ENCODE results near the gene FAM229A.

Gene FAM229A

GRCh38 chr1:32333251-32333963, 28.9 kb downstream of the FAM229A start:
- H3K9ac ChIP-seq = peak overlapping the region in 9 of 11 experiments; percentile 90 to 99 (median 97); a peak in 16 of 22 replicates
- H4K20me1 ChIP-seq = peaks cover 6 to 96% (median 80%) of the 10 kb centered on the region in 11 experiments; a peak in 21 of 22 replicates
- H3K9me3 ChIP-seq (replicated peaks in 1 of 11) = no peaks in the 10 kb centered on the region
- H3K4me2 ChIP-seq = peak overlapping the region in 10 of 11 experiments; percentile 92 to 100 (median 98); a peak in 20 of 22 replicates
- H3K27ac ChIP-seq = peak overlapping the region in 2 of 11 experiments; percentile 96; a peak in 2 of 22 replicates
- TF ChIP-seq Cebpa-rat (IDR thresholded peaks at IDR 0.05) = no peak
- no peaks in the 10 kb centered on the region for H3K27me3 ChIP-seq
- peak overlapping the region in 8 of 10 experiments; percentile 86 to 97 (median 96); a peak in 13 of 20 replicates for H3K4me3 ChIP-seq
- peaks cover 51 to 66% (median 66%) of the 10 kb centered on the region in 11 experiments for H3K36me3 ChIP-seq
- peaks cover 56 to 67% (median 64%) of the 10 kb centered on the region in 10 experiments for H3K4me1 ChIP-seq

GRCh38 chr1:32332290-32333079, 29.8 kb downstream of the FAM229A start:
- peak overlapping the region in 10 of 11 experiments; percentile 92 to 100 (median 98); a peak in 20 of 22 replicates for H3K4me2 ChIP-seq
- no peak for TF ChIP-seq Cebpa-rat (IDR thresholded peaks at IDR 0.05)

GRCh38 chr1:32331549-32331948, 30.7 kb downstream of the FAM229A start:
- Histone ChIP-seq H3K9ac (peak overlapping the region in 4 of 11 experiments; percentile 5 to 99 (median 70); a peak in 1 of 22 replicates), H3K36me3 (peaks cover 68 to 84% (median 83%) of the 10 kb centered on the region in 11 experiments), H3K4me3 (no peak overlapping the region), H3K27ac (0 out of 22 replicates have a peak overlapping the region, but pooled peaks of 1 of the 11 experiments have one; percentile 36), H3K4me1 (peaks cover 37 to 48% (median 46%) of the 10 kb centered on the region in 10 experiments), H3K4me2 (peak overlapping the region in 5 of 11 experiments; percentile 14 to 100 (median 98); a peak in 4 of 22 replicates), H3K27me3 (no peaks in the 10 kb centered on the region), H3K9me3 (replicated peaks in 1 of 11) (no peaks in the 10 kb centered on the region), H4K20me1 (peaks cover 6 to 91% (median 81%) of the 10 kb centered on the region in 11 experiments; a peak in 21 of 22 replicates)
- TF ChIP-seq Cebpa-rat (IDR thresholded peaks at IDR 0.05) = no peak

More at GRCh38 chr1:32332290-32333079, 29.8 kb downstream of the FAM229A start:
- peaks cover 6 to 96% (median 87%) of the 10 kb centered on the region in 11 experiments; a peak in 21 of 22 replicates for H4K20me1 ChIP-seq
- peaks cover 47 to 58% (median 55%) of the 10 kb centered on the region in 10 experiments for H3K4me1 ChIP-seq
- peaks cover 60 to 76% (median 75%) of the 10 kb centered on the region in 11 experiments for H3K36me3 ChIP-seq
- H3K4me3 ChIP-seq = no peak overlapping the region
- H3K27ac ChIP-seq = peak overlapping the region in 2 of 11 experiments; percentile 1 to 36; a peak in 2 of 22 replicates
- H3K27me3 ChIP-seq = no peaks in the 10 kb centered on the region
- H3K9ac ChIP-seq = peak overlapping the region in 9 of 11 experiments; percentile 0 to 99 (median 51); a peak in 12 of 22 replicates
- H3K9me3 ChIP-seq (replicated peaks in 1 of 11) = no peaks in the 10 kb centered on the region

- Histone ChIP-seq H4K20me1 (peaks cover 6 to 90% (median 78%) of the 10 kb centered on the region in 11 experiments; a peak in 21 of 22 replicates), H3K9ac (no peak overlapping the region), H3K27me3 (no peaks in the 10 kb centered on the region), H3K4me3 (no peak overlapping the region), H3K4me2 (peak overlapping the region in 3 of 11 experiments; percentile 11 to 98 (median 20); a peak in 2 of 22 replicates), H3K9me3 (replicated peaks in 1 of 11) (no peaks in the 10 kb centered on the region), H3K36me3 (peaks cover 76 to 92% (median 91%) of the 10 kb centered on the region in 11 experiments), H3K27ac (no peak overlapping the region), H3K4me1 (peaks cover 34 to 46% (median 43%) of the 10 kb centered on the region in 10 experiments)
- no peak for TF ChIP-seq Cebpa-rat (IDR thresholded peaks at IDR 0.05)
Measured at GRCh38 chr1:32330558-32331151, 31.6 kb downstream of the FAM229A start.

- H4K20me1 ChIP-seq = peaks cover 6 to 84% (median 77%) of the 10 kb centered on the region in 11 experiments; a peak in 21 of 22 replicates
Measured at GRCh38 chr1:32329931-32330466, 32.3 kb downstream of the FAM229A start.

GRCh38 chr1:32327204-32327603, 35.1 kb downstream of the FAM229A start:
- H3K36me3 ChIP-seq = peaks cover 94 to 99% (median 98%) of the 10 kb centered on the region in 11 experiments
- no peak for TF ChIP-seq Cebpa-rat (IDR thresholded peaks at IDR 0.05)

More at GRCh38 chr1:32329931-32330466, 32.3 kb downstream of the FAM229A start:
- H3K4me2 ChIP-seq = no peak overlapping the region
- peaks cover 33 to 46% (median 43%) of the 10 kb centered on the region in 10 experiments for H3K4me1 ChIP-seq
- no peak overlapping the region for H3K9ac ChIP-seq
- TF ChIP-seq Cebpa-rat (IDR thresholded peaks at IDR 0.05) = no peak
- H3K36me3 ChIP-seq = peaks cover 83 to 98% (median 97%) of the 10 kb centered on the region in 11 experiments
- H3K4me3 ChIP-seq = no peak overlapping the region
- H3K9me3 ChIP-seq (replicated peaks in 1 of 11) = no peaks in the 10 kb centered on the region
- H3K27me3 ChIP-seq = no peaks in the 10 kb centered on the region
- H3K27ac ChIP-seq = no peak overlapping the region

GRCh38 chr1:32321712-32322291, 40.5 kb downstream of the FAM229A start:
- H3K36me3 ChIP-seq = peaks cover 71 to 98% (median 83%) of the 10 kb centered on the region in 11 experiments
- no peak overlapping the region for H3K4me3 ChIP-seq
- H4K20me1 ChIP-seq = peaks cover 1 to 68% (median 39%) of the 10 kb centered on the region in 11 experiments; a peak in 16 of 22 replicates
- peaks cover 26 to 53% (median 49%) of the 10 kb centered on the region in 10 experiments for H3K4me1 ChIP-seq
- H3K9ac ChIP-seq = peak overlapping the region in 1 of 11 experiments; percentile 3; a peak in 1 of 22 replicates
- no peaks in the 10 kb centered on the region for H3K9me3 ChIP-seq (replicated peaks in 1 of 11)
- H3K4me2 ChIP-seq = peak overlapping the region; percentile 0 to 54 (median 28); a peak in 19 of 22 replicates
- H3K27ac ChIP-seq = 0 out of 22 replicates have a peak overlapping the region, but pooled peaks of 2 of the 11 experiments have one; percentile 27 to 38
- H3K27me3 ChIP-seq = no peaks in the 10 kb centered on the region
- TF ChIP-seq Cebpa-rat (IDR thresholded peaks at IDR 0.05) = no peak

More at GRCh38 chr1:32327204-32327603, 35.1 kb downstream of the FAM229A start:
- H4K20me1 ChIP-seq = peaks cover 0 to 84% (median 60%) of the 10 kb centered on the region in 11 experiments; a peak in 21 of 22 replicates
- no peak overlapping the region for H3K4me3 ChIP-seq
- no peak overlapping the region for H3K9ac ChIP-seq
- H3K4me2 ChIP-seq = no peak overlapping the region
- H3K27ac ChIP-seq = no peak overlapping the region
- H3K9me3 ChIP-seq (replicated peaks in 1 of 11) = no peaks in the 10 kb centered on the region
- no peaks in the 10 kb centered on the region for H3K27me3 ChIP-seq
- H3K4me1 ChIP-seq = peaks cover 10 to 23% (median 18%) of the 10 kb centered on the region in 10 experiments
